ENCODE results near the gene SEZ6L.

- no peak for TF ChIP-seq YY1 (IDR thresholded peaks at IDR 0.05; ENCODE audit: insufficient read depth, insufficient read length)
- no peak for TF ChIP-seq SUZ12 (IDR thresholded peaks at IDR 0.05; ENCODE audit: extremely low read depth, insufficient read depth, insufficient read length)
Measured at GRCh38 chr22:26264162-26264561, 94.9 kb downstream of the SEZ6L start.
